NCI-H345 treated with DMSO at 0.1 percent for 48 hours (cell line): ENCODE measurements around the gene NSRP1.
"Not testable (repeated sequence)": the region's sequence is repeated elsewhere in the genome, so short reads cannot be mapped to it uniquely, and the experiment has no call there.

Experiments used
- DNase-seq: peaks from one replicate; lab custom pipeline; 2025; ENCODE audit not compliant: unreplicated experiment; lab: John Stamatoyannopoulos, UW

NSRP1 gene

DNA sequence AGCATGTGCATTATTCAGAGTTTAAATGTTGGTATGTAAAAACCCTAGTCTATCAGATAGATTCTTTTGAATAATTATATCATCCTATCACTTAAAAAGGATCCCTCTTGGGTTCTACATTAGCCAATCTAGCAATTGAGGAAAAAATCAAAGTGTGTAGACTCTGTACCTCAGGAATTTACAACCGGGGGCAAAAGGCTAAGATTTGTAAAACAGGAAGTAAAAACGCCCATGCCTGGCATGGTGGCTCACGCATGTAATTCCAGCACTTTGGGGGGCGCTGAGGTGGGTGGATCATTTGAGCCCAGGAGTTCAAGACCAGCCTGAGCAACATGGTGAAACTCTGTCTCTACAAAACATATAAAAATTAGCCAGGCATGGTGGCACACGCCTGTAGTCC is 60.2 kb downstream of the NSRP1 start:
- no peak for DNase-seq

DNA sequence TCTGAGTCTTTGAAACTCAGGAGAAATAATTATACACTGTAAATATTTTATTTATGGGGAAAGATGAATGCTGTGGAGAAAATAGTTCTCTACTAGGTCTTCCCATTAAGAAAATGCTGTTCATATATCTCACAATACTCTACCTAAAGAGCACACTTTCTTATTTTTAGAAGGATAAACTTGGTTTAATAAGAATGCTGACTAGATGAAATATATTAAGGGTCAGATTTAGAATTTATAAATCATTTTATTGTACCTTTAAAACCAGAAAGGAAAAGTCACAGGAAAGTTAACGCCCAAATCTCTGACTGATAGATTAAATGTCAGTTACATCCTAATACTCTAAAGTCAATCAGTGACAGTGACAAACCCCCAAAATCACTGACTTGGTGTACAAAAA is 70.1 kb downstream of the NSRP1 start:
- no peak for DNase-seq

DNA sequence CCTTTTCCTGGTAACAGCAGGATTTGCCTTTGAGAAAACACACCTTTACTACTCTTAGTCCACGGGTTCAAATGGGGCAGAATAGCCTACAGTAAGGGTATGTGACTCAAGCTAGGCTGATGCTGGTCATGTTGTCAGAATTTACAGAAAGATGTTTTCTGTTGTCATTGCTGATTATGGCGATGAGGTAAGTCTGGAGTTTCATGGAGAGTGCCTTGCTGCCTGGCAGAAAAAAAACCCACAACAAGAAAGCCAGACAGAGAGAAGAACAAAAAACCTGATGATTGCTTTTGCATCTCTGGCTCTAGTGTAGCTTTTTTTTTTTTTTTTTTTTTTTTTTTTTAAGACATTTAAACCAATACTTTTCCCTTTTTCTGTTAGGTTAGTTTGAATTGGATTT is 71.0 kb downstream of the NSRP1 start:
- DNase-seq, result no peak

DNA sequence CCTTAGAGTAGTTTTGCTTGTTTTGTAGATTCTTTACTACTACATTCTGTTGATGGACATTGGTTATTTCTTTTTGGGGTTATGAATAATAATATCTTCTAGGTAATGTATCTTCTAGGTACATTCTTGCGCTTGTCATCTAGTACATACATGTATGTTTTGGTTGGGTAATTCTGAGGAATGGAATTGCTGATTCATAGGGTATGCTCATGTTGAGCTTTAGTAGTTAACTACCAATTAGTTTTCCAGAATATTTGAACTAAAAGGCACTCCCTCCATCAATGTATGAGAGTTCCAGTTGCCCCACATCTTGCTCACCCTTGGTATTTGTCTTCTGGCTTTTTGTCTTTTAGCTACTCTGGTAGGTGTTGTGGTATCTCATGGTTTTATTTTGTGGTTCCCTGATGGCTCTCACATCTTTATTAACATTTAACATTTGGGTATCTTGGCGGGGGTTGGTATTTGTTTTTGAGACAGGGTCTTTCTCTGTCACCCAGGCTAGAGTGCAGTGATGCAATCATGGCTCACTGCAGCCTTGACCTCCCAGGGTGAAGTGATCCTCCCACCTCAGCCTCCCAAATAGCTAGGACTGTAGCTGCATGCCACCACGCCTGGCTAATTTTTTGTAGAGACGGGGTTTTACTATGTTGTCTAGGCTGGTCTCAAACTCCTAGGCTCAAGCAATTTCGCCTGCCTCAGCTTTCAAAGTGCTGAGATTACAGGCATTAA is 71.8 kb downstream of the NSRP1 start:
- no peak for DNase-seq

DNA sequence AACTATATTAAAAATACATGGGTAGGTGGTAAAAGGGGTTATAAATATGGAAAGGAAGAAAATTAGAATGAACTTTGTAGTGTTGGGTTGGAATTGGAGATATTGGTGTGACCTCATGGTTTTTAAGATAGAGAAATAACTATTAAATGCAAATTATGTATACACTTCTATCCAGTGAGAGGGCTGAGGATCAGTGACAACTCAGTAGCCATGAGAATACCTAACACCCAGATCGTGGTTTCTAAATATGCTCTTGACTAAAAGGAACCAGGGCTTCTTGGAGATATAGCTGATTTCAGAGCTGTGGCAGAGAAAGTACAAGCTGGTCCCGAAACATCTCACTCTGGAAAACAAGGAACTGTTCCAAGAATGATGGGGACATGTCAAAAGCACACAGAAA is 74.5 kb downstream of the NSRP1 start:
- no peak for DNase-seq

DNA sequence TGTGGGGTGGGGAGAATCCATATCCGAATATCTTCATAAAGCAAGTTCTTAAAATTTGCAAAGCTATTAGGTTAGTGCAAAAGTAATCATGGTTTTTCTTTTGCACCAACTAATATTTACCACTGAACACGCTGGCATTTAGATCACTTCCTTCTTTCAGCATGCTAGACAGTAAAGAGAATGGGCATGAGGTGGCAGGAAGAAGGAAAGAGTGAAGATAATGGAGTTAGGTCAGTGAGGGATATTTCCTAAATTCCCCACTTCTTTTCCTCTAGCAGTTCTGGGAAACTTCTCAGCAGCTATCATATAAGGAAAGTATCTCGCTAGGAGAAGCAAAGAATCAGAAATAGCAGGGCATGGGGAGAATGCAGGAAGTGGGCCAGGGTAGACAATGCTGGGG is 79.9 kb downstream of the NSRP1 start:
- no peak for DNase-seq

DNA sequence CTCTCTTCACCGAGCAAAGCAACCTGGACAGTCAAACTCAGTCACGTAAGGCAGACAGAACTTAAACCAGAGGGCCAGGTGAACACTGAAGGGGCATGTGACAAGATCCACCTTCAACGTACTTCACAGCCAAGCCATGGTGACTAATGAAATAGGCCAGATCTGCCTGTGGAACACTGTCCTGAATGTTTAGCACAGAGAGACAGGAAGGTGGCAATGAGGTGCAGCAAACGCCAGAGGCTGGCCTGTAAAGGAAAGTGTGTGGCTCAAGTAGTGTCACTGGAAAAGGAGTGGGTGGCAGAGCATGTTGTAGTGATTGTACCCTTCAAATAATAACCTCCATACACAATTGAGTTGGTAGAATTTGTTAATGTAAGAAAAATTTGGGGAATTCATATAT is 80.8 kb downstream of the NSRP1 start:
- no peak for DNase-seq

DNA sequence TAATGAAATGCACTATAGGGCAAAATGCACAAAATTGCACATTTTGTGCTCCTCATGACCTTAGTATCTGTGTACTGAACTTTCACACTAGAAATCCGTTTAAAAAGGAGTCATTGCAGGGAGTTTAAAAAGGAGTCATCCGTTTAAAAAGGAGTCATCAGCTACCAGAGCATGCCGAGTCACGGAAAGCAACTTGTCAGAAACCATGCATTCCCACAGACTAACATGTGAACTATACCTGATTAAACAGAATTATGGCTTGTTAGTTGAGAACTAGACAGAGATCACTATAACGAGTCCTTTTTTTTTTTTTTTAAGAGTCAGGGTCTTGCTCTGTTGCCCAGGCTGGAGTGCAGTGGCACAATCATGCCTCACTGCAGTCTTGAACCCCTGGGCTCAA is 83.0 kb downstream of the NSRP1 start:
- DNase-seq, result no peak

DNA sequence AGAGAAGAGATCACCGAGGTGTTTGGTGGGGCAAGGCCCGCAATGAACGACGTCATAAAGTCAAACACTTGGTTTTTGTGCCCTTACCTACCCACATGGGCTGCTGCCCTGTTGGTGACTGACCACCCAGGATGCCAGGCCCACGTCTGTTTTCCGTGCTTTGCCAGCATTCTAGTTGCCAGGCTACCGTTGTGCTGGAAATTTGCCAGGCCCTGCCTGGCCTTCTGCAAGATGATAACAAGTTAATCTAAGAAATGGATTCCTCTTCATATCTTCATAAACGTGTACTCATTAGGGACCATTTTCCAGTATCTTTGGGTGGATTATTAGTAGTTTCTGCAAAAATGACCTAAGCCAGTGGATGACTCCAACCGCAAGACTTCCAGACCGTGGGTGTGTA is 83.5 kb downstream of the NSRP1 start:
- DNase-seq, result no peak

DNA sequence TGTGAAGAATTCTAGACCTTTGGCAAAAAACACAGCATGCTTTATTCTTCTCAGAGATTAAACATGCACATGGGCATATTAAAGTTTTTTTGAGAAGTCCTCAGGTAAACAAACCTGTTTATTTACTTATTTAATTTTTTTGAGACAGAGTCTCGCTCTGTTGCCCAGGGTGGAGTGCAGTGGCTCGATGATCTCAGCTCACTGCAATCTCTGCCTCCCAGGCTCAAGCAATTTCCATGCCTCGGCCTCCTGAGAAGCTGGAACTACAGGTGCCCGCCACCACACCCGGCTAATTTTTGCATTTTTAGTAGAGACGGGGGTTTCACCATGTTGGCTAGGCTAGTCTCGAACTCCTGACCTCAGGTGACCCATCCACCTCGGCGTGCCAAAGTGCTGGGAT is 84.0 kb downstream of the NSRP1 start:
- DNase-seq, result not testable (repeated sequence)

DNA sequence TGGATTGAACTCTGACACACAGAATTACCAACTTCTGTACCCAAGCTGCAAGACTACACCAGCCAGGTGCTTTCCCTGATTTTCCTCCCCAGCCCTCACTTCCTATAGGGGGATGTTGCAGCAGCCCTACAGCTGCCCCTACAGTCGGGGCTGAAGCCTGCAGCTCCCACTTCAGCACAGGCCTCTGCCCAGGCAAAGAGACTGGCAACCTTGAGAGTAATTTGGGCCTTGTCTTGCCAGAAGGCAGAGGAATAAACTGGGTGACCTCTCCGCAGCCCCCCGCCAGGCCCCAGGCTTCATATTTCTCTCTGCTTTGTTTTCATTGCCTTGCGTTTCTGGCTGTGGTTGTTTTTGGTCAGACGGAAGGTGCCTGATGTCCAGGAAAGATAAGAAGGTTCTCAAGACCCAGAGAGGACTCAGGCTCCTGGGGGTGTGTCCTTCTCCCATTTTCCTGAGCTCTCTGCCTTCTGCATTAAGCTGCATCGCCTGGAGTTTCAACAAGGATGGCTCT is 86.9 kb downstream of the NSRP1 start:
- no peak for DNase-seq

DNA sequence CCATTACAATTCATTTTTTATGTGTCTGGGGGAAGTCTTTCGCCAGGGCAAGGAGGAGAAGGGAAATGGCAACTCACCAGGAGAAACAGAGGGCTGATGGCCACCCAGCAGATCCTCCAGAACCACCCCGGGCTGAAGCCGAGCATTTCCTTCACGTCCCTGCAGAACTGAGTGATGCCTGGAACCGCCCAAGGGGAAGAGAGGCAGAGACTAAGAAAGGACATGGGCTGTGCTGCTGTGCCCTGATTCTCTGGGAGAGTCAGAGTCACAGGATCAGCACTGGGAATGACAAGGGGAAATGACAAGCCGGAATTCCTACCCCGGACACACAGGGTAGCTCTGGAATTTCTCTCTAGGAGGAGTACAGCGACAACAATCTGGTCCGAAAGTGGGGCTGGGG is 91.0 kb downstream of the NSRP1 start:
- no peak for DNase-seq

DNA sequence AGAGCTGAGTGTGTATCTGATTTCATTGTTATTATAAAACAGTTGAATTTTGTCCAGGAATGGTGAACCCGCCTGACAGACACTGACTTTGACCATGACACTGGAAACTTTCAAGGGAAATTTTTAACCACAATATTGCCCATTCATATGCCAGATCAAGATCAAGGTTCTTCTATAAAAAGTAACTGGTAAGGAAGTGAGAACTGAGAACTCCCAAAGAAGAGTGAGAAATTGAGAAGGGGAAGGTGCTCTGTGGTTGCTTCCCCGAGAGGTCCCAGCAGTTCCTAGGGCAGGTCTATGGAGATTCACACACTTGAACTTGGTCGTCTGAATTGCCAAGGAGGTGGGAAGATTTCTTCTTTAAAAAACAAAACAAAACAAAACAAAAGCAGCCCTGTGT is 91.6 kb downstream of the NSRP1 start:
- no peak for DNase-seq

DNA sequence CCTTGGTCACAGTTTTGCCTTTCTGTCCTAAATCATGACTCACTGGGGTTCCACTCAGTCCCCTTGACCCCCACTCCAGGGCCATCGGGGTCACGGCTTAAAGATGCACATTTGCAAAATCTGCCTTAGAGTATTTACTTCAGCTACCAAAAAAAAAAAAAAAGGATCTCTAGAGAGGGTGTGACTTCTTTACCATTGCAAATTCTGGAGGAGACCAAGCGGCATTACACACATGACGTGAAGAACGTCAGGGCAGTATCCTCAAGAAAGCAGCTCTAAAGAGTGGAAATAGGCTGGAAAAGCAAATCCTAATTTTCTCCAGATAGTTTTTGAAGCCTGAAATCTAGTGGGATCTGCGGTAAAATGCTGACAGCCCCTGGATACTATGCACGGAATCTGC is 93.3 kb downstream of the NSRP1 start:
- DNase-seq, result no peak

DNA sequence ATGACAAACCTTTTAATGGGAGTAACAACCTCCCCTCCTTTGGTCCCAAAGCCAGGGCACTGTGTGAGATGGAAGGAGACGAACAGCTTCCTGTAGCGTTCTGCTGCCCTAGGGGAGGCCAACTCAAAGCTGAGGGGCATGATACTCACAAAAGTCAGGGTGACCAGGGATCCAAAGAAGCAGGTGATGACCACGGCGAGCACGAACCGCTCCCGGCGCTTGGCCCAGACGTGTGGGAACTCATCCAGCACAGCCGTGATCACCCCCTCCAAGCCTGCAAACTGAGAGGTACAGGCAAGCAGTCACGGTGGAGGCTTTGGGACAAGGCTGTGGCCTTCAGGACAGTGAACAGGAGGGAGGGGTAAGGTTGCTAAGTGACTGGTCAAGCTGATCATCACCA is 93.8 kb downstream of the NSRP1 start:
- DNase-seq, result no peak

DNA sequence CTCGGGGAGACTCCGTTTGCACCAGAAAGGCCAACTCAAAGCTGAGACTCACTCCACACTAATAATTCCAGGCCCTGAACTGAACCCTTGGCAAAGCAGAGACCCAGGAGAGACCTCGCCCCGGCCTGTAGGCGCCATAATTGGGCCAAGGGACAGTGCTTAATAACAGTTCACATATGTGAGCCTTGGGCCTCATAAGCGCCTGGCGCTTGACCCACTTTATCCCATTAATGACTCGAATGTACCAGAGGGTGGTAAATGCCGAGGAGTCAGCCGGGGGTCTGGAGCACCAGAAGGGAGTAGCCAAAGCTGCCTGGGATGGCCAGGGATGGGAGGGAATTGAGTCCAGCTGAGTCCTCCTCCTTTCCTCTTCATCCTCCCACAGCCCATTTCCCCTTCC is 94.3 kb downstream of the NSRP1 start:
- DNase-seq, result no peak

DNA sequence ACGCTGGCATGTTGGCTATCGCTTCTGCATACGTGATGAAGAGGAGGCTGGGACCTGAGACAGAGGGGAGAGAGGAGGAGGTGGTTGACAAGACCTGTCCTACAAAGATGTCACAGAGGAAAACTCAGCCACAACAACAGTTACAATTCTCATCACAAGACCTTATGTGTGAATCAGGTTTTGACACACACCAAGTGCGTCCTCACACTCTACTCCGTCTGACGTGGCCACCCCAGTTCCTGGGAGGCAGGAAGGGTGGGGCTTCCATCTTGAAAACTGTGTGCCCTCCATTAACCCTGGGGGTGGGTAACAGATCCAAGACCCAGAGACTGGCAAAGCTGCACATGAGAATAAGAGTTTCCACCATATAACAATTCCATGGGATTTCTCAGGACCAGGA is 94.8 kb downstream of the NSRP1 start:
- DNase-seq, result no peak

DNA sequence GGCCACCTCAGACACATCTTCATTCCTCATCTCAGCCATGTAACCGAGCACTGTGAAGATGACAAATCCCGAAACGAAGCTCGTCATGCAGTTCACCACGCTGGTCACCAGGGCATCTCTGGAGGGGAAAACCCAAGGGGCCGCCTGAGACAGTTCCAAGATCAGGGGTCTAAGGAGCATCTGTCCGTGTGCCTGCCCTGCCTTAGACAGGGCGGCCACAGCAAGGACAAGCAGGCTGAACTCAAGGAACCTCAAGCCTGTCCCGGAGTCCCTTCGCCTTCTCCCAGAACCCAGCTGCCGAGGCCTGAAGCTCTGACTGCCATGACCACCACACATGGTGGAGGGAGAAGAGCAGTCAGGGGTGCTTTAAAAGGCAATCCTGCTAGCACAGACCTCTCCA is 96.1 kb downstream of the NSRP1 start:
- no peak for DNase-seq

DNA sequence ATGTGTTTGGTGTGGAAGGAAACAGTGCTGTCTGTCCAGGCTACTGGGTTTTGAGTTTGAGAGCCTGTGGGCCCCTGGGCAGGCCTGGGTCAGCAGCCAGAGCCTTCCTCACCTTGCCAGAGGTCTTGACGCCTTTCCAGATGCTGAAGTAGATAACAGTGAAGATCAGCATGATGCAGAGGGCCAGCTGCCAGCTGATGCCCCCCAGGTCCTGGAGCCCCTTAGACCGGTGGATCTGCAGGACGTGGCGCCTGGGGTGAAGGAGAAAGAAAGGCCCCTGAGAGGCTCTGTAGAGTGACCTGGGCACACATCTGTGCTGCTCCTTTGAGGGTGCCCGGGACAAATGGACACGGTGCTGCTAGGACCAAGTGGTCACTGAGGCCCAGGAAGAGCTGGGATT is 100.4 kb downstream of the NSRP1 start:
- no peak for DNase-seq

DNA sequence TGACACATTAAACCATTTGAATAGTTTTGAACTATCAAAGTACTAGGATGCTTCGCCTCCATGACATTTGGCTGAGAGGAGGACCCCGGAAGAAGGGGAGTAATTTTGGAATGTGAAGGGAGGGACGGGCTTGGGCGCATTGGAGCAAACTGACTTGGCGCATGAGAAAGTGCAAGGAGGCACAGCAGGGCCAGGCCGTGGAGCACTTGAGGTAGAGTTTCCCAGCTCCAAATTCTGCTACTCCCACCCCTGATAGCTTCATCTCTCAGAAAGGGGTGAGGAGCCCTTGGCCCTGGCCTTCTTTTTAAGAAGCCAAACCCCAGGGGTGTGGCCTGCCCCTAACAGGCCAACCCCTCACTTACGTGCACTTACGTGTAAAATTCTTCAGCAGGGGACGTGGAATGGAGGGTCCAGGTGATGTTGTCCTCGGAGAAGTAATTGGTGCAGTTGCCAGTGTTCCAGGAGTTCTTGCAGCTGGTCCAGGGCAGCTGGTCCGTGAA is 101.2 kb downstream of the NSRP1 start:
- no peak for DNase-seq

DNA sequence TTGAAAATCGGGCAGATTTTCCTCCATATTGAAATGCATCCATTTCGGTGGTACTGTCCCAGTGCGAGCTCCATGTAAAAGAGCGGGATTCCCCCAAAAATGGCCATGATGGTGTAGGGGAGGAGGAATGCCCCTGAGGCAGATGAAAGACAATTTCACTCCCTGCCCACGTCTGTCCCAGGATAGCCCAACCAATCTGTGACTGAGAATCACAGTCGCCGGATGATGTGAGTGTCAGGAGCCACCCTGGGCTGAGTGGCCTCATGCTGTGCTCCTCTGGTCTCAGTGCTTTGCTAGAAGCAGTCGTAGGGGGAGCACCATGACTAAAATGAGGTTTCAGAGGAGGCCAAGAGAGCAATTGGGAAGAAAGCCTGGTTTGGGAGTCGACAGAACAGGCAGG is 102.2 kb downstream of the NSRP1 start:
- DNase-seq, result no peak

DNA sequence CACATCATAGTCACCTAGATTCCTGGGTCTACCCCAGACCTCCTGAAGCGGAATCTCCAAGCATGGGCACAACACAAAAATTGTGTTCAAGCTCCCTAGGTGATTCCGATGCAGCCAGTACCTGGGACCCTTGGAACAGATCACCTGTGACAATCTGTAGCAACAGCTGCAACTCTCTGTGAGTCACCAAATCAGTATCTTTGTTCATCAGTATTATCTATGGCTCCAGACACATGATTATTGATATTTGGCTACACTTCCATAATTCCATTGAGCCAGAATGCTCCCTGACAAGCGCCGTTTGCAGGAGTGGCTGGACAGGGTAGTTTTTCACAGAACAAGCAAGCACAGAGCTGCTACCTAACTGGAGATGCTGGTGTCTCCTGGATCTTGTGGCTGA is 102.7 kb downstream of the NSRP1 start:
- DNase-seq, result no peak

DNA sequence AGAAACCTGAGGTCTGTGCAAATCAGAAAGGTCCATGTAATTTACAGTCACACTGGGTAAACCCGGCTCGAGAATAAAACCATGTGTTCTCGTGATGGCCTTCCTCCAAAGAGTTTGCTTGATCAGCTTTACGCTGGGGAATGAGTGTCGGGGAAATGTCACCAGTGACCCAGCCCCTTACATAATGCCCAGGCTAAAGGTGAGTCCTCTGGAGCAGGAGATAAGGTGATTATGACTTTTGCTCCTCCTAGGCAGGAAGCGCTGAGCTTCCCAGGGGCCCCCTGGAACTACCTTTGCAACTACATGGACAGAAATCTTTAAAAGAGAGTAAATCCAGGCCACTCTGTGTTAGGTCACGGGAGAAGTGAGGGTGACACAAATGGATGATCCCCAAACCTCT is 103.2 kb downstream of the NSRP1 start:
- no peak for DNase-seq
